GM18870 (cell line): ENCODE measurements around the gene ILRUN.
"Not testable (repeated sequence)": the region's sequence is repeated elsewhere in the genome, so short reads cannot be mapped to it uniquely, and the experiment has no call there.

Source experiments
- ATAC-seq: cut with Tn5 transposase; IDR thresholded peaks from one replicate; pipeline ENCODE4 v1.9.1; 2021; ENCODE audit warnings: moderate library complexity; ENCODE audit not compliant: unreplicated experiment

Gene ILRUN

GRCh38 chr6:34697904-34698559, 1.5 kb upstream of the ILRUN start:
- no peak for ATAC-seq

- ATAC-seq = peak; percentile 5
Measured at GRCh38 chr6:34697544-34697836, 923 bp upstream of the ILRUN start.

- peak; percentile 5 for ATAC-seq
Measured at GRCh38 chr6:34696189-34696738, 303 bp downstream of the ILRUN start.

GRCh38 chr6:34695729-34696188, 808 bp downstream of the ILRUN start:
- no peak for ATAC-seq

GRCh38 chr6:34692280-34692679, 4.3 kb downstream of the ILRUN start:
- no peak for ATAC-seq

GRCh38 chr6:34689742-34690141, 6.8 kb downstream of the ILRUN start:
- ATAC-seq = no peak

GRCh38 chr6:34688956-34689355, 7.6 kb downstream of the ILRUN start:
- ATAC-seq = no peak

GRCh38 chr6:34684919-34685318, 11.6 kb downstream of the ILRUN start:
- no peak for ATAC-seq

- no peak for ATAC-seq
Measured at GRCh38 chr6:34684364-34684763, 12.2 kb downstream of the ILRUN start.

GRCh38 chr6:34680802-34681515, 15.6 kb downstream of the ILRUN start:
- no peak for ATAC-seq

GRCh38 chr6:34680313-34680712, 16.3 kb downstream of the ILRUN start:
- not testable (repeated sequence) for ATAC-seq

- no peak for ATAC-seq
Measured at GRCh38 chr6:34679552-34680253, 16.9 kb downstream of the ILRUN start.

GRCh38 chr6:34676140-34676539, 20.4 kb downstream of the ILRUN start:
- ATAC-seq = no peak

- ATAC-seq = not testable (repeated sequence)
Measured at GRCh38 chr6:34674930-34675329, 21.6 kb downstream of the ILRUN start.

- no peak for ATAC-seq
Measured at GRCh38 chr6:34674268-34674639, 22.3 kb downstream of the ILRUN start.

GRCh38 chr6:34673064-34673463, 23.5 kb downstream of the ILRUN start:
- no peak for ATAC-seq

GRCh38 chr6:34672657-34673043, 23.9 kb downstream of the ILRUN start:
- no peak for ATAC-seq

- peak; percentile 74 for ATAC-seq
Measured at GRCh38 chr6:34671801-34672656, 24.5 kb downstream of the ILRUN start.

- no peak for ATAC-seq
Measured at GRCh38 chr6:34671367-34671766, 25.2 kb downstream of the ILRUN start.

GRCh38 chr6:34668799-34669198, 27.8 kb downstream of the ILRUN start:
- ATAC-seq = not testable (repeated sequence)
